Measurements from ENCODE around the gene EIF2S2. TPM values are rescaled to one million over a fixed set of nuclear protein-coding genes. Genes with fewer than 3 reads are reported as not detected.

Gene EIF2S2
- total RNA-seq, 1 donor from 2014 or later: 34.6 TPM

DNA sequence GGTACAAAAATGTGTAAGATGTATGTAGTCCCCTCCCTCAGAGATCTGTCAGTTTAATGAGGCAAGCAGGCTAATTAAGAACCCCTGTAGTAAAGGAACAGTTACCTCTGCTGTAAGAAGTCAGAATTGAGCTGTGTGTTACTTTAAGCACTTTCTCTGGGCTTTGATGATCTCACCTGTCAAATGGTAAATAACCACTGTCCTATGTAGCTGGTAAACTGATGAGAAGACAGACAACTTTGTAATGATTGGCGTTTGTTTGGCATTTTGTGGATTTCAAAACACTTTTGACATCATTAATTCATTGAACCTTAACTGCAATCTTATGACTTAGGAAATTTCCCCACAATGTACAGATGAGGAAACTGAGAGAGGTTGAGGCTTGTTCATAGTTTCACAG is 62.7 kb downstream of the EIF2S2 start:
- Histone ChIP-seq H3K9me3 (no peaks in the 10 kb centered on the region), H3K4me1 (peaks cover 46% of the 10 kb centered on the region), H3K27ac (no peak overlapping the region), H3K4me3 (no peak overlapping the region), H3K36me3 (no peaks in the 10 kb centered on the region), H3K27me3 (no peaks in the 10 kb centered on the region)
- TF ChIP-seq POLR2AphosphoS5 (IDR thresholded peaks at IDR 0.05; ENCODE audit: insufficient read depth in 1 of 2, low read depth in 1 of 2) (no peak), POLR2A (IDR thresholded peaks at IDR 0.05) (no peak)
- no peak for DNase-seq (ENCODE audit: extremely low spot score in 2 of 2)
- intact Hi-C loops (cut with DNase I): no loop called here

- no peak for TF ChIP-seq POLR2AphosphoS5 (IDR thresholded peaks at IDR 0.05; ENCODE audit: insufficient read depth in 1 of 2, low read depth in 1 of 2)
- no peak for TF ChIP-seq POLR2A (IDR thresholded peaks at IDR 0.05)
- TF ChIP-seq, protein P1, sequence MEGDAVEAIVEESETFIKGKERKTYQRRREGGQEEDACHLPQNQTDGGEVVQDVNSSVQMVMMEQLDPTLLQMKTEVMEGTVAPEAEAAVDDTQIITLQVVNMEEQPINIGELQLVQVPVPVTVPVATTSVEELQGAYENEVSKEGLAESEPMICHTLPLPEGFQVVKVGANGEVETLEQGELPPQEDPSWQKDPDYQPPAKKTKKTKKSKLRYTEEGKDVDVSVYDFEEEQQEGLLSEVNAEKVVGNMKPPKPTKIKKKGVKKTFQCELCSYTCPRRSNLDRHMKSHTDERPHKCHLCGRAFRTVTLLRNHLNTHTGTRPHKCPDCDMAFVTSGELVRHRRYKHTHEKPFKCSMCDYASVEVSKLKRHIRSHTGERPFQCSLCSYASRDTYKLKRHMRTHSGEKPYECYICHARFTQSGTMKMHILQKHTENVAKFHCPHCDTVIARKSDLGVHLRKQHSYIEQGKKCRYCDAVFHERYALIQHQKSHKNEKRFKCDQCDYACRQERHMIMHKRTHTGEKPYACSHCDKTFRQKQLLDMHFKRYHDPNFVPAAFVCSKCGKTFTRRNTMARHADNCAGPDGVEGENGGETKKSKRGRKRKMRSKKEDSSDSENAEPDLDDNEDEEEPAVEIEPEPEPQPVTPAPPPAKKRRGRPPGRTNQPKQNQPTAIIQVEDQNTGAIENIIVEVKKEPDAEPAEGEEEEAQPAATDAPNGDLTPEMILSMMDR (IDR thresholded peaks at IDR 0.05): no peak
- H3K36me3 ChIP-seq: no peaks in the 10 kb centered on the region
- H3K4me1 ChIP-seq: peaks cover 61% of the 10 kb centered on the region
- no peak overlapping the region for H3K27ac ChIP-seq
- H3K9me3 ChIP-seq: no peaks in the 10 kb centered on the region
- no peaks in the 10 kb centered on the region for H3K27me3 ChIP-seq
- H3K4me3 ChIP-seq: no peak overlapping the region
- DNase-seq (ENCODE audit: extremely low spot score in 2 of 2): no peak
- intact Hi-C loops (cut with DNase I): no loop called here
These were observed 64.1 kb downstream of the EIF2S2 start for GRCh38 chr20:34047917-34048316.

DNA sequence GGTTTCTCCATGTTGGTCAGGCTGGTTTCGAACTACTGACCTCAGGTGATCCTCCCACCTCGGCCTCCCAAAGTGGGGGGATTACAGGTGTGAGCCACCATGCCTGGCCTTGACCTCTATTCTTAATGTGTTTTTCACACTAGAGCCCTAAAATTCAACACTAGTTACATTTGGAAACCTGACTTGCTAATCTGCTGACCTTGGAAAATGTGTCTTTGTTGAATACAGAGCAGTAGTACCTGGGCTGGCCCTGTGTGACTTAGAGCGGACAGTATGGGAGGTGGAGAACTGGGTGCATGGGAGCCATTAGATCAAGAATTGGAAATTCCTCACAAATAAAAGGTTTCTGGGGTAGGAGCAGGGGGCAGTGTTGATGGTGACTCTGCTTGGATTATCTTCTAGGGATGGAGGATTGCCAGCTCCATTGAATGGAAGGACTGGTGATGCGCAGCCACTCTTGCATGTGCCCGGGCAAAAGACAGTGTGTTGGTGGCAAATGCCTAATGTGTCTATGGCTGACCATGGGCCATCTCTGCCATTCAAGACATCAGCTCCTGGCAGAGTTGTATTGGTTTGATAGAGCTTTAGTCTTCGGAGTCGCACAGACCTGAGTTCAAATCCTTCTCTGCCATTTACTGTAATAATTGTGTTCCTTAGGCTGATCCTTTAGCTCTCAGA is 64.9 kb downstream of the EIF2S2 start:
- Histone ChIP-seq H3K27me3 (no peaks in the 10 kb centered on the region), H3K4me3 (no peak overlapping the region), H3K9me3 (no peaks in the 10 kb centered on the region), H3K36me3 (no peaks in the 10 kb centered on the region), H3K4me1 (peaks cover 63% of the 10 kb centered on the region), H3K27ac (no peak overlapping the region)
- TF ChIP-seq POLR2AphosphoS5 (IDR thresholded peaks at IDR 0.05; ENCODE audit: insufficient read depth in 1 of 2, low read depth in 1 of 2): no peak
- TF ChIP-seq, protein P1 (IDR thresholded peaks at IDR 0.05): no peak
- no peak for DNase-seq (ENCODE audit: extremely low spot score in 2 of 2)
- intact Hi-C loops (cut with DNase I): no loop called here

DNA sequence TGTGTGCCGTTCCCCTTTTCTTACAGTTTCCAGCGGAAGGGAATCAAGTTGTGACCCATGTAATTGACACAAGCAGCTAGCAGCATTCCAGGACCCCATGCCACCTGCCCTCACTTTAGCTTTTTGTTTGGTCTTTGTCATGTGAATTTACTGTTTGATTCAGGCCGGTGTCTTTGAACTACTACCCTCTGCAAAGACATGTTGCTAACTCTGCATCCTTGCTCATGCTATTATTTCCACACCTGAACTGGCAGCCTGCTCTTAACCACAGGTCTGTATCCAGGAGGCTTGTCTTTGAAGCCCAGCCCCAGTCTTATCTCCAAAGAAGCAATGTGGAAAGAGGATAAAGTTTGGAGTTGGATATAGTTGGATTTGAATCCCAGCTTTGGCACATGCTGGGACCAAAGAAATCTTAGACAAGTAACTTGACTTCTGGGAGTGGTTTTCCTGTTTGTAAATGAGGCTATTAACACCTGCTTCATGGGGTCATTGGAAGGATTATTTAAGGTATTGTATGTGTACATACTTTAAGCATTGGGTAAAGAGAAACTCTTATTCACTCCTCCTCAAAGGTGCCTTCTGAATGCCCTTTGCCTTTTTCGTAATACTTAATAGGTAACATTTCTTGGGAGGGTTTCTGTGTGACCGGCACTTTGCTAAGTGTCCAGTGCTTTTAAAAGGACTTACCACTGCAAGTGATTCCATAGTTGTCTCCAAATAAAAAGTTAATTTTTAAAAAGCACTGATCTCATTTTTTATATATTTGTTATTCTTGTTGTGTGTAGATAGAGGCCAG is 65.9 kb downstream of the EIF2S2 start:
- H3K27me3 ChIP-seq: no peaks in the 10 kb centered on the region
- TF ChIP-seq POLR2AphosphoS5 (IDR thresholded peaks at IDR 0.05; ENCODE audit: insufficient read depth in 1 of 2, low read depth in 1 of 2) (no peak), POLR2A (IDR thresholded peaks at IDR 0.05) (no peak)
- TF ChIP-seq, protein P1 (IDR thresholded peaks at IDR 0.05): no peak
- no peaks in the 10 kb centered on the region for H3K36me3 ChIP-seq
- intact Hi-C loops (cut with DNase I): no loop called here
- no peaks in the 10 kb centered on the region for H3K9me3 ChIP-seq
- H3K4me1 ChIP-seq: peaks cover 63% of the 10 kb centered on the region
- H3K27ac ChIP-seq: no peak overlapping the region
- no peak overlapping the region for H3K4me3 ChIP-seq
- DNase-seq (ENCODE audit: extremely low spot score in 2 of 2): no peak

- intact Hi-C loops (cut with DNase I): no loop called here
- no peaks in the 10 kb centered on the region for H3K9me3 ChIP-seq
- no peak overlapping the region for H3K4me3 ChIP-seq
- H3K27me3 ChIP-seq: no peaks in the 10 kb centered on the region
- TF ChIP-seq, protein P1 (IDR thresholded peaks at IDR 0.05): no peak
- no peak for TF ChIP-seq POLR2A (IDR thresholded peaks at IDR 0.05)
- peaks cover 63% of the 10 kb centered on the region for H3K4me1 ChIP-seq
- H3K27ac ChIP-seq: no peak overlapping the region
- no peak for DNase-seq (ENCODE audit: extremely low spot score in 2 of 2)
- no peaks in the 10 kb centered on the region for H3K36me3 ChIP-seq
These were observed 66.7 kb downstream of the EIF2S2 start for GRCh38 chr20:34045294-34045693.

All from vagina (tissue), 2 donors.